GM23338 (cell line): ENCODE measurements around the gene RGS16.

ENCODE experiments used
- EZH2phosphoT487 ChIP-seq: fragments of 200-600 bp; sonication (generic); IDR thresholded peaks from one replicate; pipeline ENCODE4 v1.8.1; 2018; ENCODE audit warnings: antibody characterized with exemption; ENCODE audit not compliant: unreplicated experiment
- ZNF114 ChIP-seq: fragments of 250-450 bp; sonication (Bioruptor Pico); IDR thresholded peaks from 2 replicates; pipeline ENCODE4 v1.5.0; 2020; ENCODE audit warnings: mild to moderate bottlenecking, moderate library complexity
- TF ChIP-seq, protein P1 (sequence below), 2 experiments: fragments of 200-600 bp in 1 of 2; sonication (generic) in 1 of 2; conservative IDR thresholded peaks; 2 replicates each; pipeline versions ENCODE4 v1.5.1 to v1.6.1; 2016 to 2017; ENCODE audit warnings: antibody characterized with exemption in 2 of 2, low read depth in 2 of 2, mild to moderate bottlenecking in 2 of 2, moderate library complexity in 1 of 2

- TF ChIP-seq, protein P1, sequence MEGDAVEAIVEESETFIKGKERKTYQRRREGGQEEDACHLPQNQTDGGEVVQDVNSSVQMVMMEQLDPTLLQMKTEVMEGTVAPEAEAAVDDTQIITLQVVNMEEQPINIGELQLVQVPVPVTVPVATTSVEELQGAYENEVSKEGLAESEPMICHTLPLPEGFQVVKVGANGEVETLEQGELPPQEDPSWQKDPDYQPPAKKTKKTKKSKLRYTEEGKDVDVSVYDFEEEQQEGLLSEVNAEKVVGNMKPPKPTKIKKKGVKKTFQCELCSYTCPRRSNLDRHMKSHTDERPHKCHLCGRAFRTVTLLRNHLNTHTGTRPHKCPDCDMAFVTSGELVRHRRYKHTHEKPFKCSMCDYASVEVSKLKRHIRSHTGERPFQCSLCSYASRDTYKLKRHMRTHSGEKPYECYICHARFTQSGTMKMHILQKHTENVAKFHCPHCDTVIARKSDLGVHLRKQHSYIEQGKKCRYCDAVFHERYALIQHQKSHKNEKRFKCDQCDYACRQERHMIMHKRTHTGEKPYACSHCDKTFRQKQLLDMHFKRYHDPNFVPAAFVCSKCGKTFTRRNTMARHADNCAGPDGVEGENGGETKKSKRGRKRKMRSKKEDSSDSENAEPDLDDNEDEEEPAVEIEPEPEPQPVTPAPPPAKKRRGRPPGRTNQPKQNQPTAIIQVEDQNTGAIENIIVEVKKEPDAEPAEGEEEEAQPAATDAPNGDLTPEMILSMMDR (conservative IDR thresholded peaks at IDR 0.05; ENCODE audit: low read depth in 2 of 2), result no peak
- TF ChIP-seq EZH2phosphoT487, result no peak
- TF ChIP-seq ZNF114, result no peak
These were observed 4.0 kb downstream of the RGS16 start for GRCh38 chr1:182600036-182600713.
